Rectal smooth muscle tissue (tissue), 1 donor: Measurements from ENCODE around the gene KIF23.

Experiments used
- H3K27ac ChIP-seq: one replicate; pipeline ENCODE4 v1.7.0; 2013; ENCODE audit warnings: low read depth, low read length, inconsistent platforms
- H3K27me3 ChIP-seq: one replicate; pipeline ENCODE4 v1.7.0; 2013; ENCODE audit warnings: low read length; ENCODE audit not compliant: control insufficient read depth, insufficient read depth
- H3K36me3 ChIP-seq: one replicate; pipeline ENCODE4 v1.7.0; 2013; ENCODE audit warnings: low read length; ENCODE audit not compliant: control insufficient read depth, insufficient read depth
- H3K4me1 ChIP-seq: one replicate; pipeline ENCODE4 v1.7.0; 2013; ENCODE audit warnings: low read length; ENCODE audit not compliant: control insufficient read depth, insufficient read depth
- H3K4me3 ChIP-seq: one replicate; pipeline ENCODE4 v1.7.0; 2013; ENCODE audit warnings: low read length
- H3K9ac ChIP-seq: one replicate; pipeline ENCODE4 v1.7.0; 2013; ENCODE audit warnings: low read length

The KIF23 gene

GRCh38 chr15:69496001-69496400 is 81.9 kb downstream of the KIF23 start:
- Histone ChIP-seq H3K27ac (no peak overlapping the region), H3K4me1 (no peaks in the 10 kb centered on the region), H3K9ac (no peak overlapping the region), H3K4me3 (no peak overlapping the region), H3K27me3 (no peaks in the 10 kb centered on the region), H3K36me3 (no peaks in the 10 kb centered on the region)

GRCh38 chr15:69497076-69497475 is 82.9 kb downstream of the KIF23 start:
- Histone ChIP-seq H3K27ac (no peak overlapping the region), H3K4me3 (no peak overlapping the region), H3K4me1 (no peaks in the 10 kb centered on the region), H3K27me3 (no peaks in the 10 kb centered on the region), H3K9ac (no peak overlapping the region), H3K36me3 (no peaks in the 10 kb centered on the region)

- Histone ChIP-seq H3K4me3 (no peak overlapping the region), H3K36me3 (no peaks in the 10 kb centered on the region), H3K9ac (no peak overlapping the region), H3K27ac (no peak overlapping the region), H3K4me1 (no peaks in the 10 kb centered on the region), H3K27me3 (no peaks in the 10 kb centered on the region)
Observed at GRCh38 chr15:69497667-69498066, 83.5 kb downstream of the KIF23 start.
